GM18498 (cell line): ENCODE data around the gene FSTL4.

ENCODE experiments used
- ATAC-seq: cut with Tn5 transposase; IDR thresholded peaks from one replicate; pipeline ENCODE4 v1.9.1; 2021; ENCODE audit warnings: mild to moderate bottlenecking, moderate library complexity; ENCODE audit not compliant: unreplicated experiment

FSTL4 gene

GRCh38 chr5:133520991-133521706 lies 91.2 kb downstream of the FSTL4 start:
- ATAC-seq: no peak

DNA sequence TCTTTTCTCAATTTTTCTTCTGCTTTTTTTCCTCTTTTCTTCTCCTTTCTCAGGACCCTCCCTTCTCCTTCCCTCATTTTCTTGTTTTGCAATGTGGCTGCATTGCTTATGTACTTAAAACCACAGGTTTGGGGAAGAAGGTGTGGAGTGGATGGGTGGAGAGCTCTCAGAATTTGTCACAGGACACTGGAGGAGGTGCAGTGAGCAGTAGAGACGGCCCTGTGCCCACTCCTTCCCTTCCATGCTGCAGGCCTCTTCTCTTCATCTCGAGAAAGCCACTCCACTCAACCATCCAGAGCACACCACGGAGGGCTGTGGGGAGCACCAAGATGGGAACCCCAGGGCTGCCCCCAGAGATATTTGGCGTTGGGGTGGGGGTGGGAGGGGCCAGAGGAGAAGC lies 92.3 kb downstream of the FSTL4 start:
- no peak for ATAC-seq

DNA sequence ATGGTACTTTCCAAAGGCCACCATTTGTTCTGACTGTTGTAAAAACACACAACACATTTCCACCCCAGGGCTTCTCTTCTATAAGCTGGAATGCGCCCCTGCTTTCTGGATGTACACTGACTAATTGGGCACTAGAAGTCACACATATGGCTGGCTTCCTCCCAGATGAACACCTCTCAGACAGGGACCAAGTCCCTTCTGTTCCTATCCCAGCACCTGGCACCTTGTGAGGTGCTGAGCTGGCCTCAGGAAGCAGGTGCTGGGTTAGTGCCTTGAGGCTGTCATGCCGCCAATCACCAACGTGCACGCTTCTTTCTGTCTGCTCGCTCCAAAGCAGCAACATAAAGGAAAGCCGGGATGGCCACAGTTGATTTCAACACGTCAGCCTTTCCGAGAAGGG lies 93.2 kb downstream of the FSTL4 start:
- no peak for ATAC-seq

DNA sequence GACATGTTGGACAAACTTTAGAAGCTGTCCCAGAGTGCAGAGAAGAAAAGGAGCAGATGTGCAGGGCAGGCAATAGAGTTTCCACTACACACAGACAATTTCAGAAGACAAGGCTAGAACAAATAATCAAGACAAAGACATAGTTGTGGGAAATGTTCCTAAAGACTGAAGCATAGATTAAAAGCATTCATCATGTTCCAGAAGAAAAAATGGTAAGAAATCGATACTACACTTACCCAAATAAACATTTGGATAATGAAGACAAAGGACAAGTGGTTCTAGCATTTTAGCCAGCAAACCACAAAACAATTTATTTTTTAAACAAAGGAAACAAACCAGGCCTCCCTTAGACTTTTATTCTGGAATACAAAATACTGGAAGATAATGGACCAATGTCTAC lies 97.9 kb downstream of the FSTL4 start:
- no peak for ATAC-seq

- ATAC-seq: no peak
Measured at GRCh38 chr5:133512896-133513295, 99.4 kb downstream of the FSTL4 start.

DNA sequence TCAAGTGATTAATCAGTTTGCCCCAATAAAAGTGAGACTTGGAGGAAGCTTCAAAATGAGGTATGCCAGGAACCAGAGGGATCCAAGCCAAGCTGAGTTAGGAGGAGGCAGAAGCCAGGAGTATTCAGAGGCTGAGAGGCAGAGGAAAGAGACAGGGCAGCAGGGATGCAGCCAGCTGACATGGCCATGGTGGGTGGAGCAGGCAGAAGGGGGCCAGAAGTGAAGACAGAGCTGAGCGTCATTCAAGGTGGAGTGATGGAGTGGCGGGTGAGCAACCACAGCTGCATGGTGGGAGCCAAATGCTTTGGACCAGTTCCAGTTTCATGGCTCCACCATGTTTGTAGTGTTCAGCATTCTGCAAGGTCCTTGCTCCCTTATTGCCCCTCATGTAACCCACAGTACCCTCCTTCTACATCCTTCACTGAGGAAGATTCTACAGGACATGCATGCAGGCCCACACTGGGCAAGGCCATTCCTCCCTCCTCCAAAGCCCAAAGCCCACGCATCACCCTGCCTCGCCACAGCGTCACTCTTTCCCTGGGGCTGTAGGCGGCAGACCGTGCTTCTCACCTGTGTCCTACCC lies 100.6 kb downstream of the FSTL4 start:
- ATAC-seq: no peak

- ATAC-seq: no peak
Measured at GRCh38 chr5:133510634-133511262, 101.6 kb downstream of the FSTL4 start.

- no peak for ATAC-seq
Measured at GRCh38 chr5:133509742-133510079, 102.6 kb downstream of the FSTL4 start.

GRCh38 chr5:133508845-133509741 lies 103.2 kb downstream of the FSTL4 start:
- no peak for ATAC-seq

DNA sequence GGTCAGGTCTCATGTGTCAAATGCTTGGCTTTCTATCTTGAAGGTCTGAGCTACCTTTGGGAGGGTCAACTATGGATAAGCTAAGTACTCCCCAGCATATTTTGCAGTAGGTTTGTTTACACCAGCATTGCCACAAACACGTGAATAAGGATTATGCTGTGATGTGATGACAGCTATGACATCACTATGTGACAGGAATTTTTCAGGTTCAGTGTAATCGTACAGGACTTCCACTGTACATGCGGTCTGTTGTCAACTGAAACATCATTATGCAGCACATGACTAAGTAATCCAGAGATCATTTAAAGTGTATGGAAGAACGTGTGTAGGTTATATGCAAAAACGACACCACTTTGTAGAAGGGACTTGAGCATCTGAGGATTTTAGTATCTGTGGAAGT lies 104.0 kb downstream of the FSTL4 start:
- no peak for ATAC-seq

- no peak for ATAC-seq
Measured at GRCh38 chr5:133506181-133506580, 106.2 kb downstream of the FSTL4 start.

DNA sequence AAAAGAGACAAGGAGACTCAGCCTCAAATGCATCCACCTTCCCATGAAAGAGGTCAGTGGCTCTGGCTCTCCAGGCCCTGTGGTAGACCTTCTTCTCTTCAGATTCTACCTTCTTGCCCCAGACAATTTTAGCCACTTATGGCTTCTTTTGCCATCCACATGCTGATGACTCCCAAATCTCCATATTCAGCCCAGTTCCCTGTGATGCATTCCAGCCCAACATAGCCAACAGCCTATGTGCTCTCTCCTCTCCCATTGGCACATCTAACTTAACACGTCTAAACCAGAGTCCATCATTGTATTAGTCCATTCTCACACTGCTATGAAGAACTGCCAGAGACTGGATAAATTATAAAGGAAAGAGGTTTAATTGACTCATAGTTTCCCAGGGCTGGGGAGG lies 108.8 kb downstream of the FSTL4 start:
- no peak for ATAC-seq

DNA sequence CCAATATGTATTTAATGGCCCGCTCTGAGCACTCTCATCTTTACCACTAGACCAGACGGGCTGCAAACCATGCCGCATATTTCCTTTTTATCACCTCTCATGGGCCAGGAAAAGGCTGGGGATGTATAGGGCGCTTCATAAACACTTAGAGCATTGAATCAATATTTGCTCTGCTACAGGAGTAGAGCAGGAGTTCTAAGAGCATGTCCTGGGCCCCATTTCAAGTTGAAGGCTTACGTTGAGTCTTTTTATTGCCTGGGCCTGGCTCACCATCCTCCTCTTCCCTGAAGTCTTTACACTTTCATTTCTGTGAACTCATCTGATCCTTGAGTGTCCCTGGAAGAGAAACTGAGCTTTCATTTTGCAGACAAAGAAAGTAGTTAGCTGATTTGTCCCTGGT lies 112.4 kb downstream of the FSTL4 start:
- ATAC-seq: no peak

GRCh38 chr5:133497608-133498348 lies 114.6 kb downstream of the FSTL4 start:
- ATAC-seq: no peak

DNA sequence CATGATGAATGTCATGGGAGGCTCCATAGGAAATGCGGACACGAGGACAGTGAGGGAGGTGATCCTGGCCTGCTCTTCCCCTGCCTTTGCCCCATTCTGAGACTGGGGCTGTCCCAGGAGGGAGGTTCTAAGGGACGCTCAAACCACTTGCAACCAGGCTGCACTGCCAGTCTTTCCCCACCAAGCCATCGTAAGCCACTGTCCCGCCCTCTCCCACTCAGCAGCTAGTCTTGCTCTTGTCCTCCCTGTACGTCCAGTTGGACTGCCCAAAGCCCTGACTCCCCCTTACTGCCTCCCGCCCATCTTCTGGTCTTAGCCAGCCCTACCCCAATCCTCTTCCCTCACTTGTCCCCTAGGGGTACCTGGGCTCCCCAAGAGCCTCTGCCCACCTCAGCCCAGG lies 115.7 kb downstream of the FSTL4 start:
- no peak for ATAC-seq

GRCh38 chr5:133494923-133495246 lies 117.5 kb downstream of the FSTL4 start:
- no peak for ATAC-seq

GRCh38 chr5:133494232-133494922 lies 118.0 kb downstream of the FSTL4 start:
- ATAC-seq: no peak

DNA sequence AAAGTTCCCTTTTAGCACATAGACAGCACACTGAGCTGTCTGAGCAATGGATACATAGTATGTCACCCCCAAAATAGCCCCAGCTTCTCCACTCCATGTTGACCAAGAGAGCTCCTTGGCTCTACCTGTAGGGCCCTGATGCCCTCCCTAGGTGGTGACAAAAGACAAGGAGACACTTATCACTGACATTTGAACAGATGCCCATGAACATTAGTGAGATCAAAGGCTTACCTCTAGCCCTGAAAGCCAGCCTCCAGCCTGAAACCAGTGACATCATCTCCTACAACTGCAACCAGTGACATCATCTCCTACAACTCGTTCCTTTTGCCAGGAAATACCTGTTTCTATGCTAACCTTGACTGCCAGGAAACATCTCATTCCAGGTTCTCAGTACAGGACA lies 122.7 kb downstream of the FSTL4 start:
- no peak for ATAC-seq

DNA sequence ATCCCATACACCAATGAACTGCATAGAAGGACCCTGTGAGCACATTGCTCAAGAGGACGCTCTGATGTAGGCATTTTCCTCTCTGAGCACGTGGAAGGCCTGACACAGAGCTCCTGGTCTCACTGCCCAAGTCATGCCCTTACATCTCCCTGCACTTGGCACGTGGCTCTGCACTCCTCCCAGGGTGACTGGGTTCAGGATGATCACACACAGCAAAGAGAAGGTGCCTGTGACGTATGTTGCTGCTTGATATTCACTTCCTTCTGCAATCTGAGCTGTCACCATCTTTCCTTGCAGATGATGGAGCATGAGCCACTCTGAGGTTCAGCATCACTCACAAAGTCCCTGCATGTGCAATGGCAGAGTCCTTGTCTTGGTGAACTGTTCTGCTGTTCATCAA lies 125.2 kb downstream of the FSTL4 start:
- ATAC-seq: no peak

GRCh38 chr5:133485468-133485867 lies 126.9 kb downstream of the FSTL4 start:
- no peak for ATAC-seq
